T1000 (cell line): Measurements from ENCODE around the gene LRRK1.

Experiments
- DNase-seq: peaks from one replicate; lab custom pipeline; 2025; ENCODE audit warnings: mixed read lengths; lab: John Stamatoyannopoulos, UW

The LRRK1 gene

DNA sequence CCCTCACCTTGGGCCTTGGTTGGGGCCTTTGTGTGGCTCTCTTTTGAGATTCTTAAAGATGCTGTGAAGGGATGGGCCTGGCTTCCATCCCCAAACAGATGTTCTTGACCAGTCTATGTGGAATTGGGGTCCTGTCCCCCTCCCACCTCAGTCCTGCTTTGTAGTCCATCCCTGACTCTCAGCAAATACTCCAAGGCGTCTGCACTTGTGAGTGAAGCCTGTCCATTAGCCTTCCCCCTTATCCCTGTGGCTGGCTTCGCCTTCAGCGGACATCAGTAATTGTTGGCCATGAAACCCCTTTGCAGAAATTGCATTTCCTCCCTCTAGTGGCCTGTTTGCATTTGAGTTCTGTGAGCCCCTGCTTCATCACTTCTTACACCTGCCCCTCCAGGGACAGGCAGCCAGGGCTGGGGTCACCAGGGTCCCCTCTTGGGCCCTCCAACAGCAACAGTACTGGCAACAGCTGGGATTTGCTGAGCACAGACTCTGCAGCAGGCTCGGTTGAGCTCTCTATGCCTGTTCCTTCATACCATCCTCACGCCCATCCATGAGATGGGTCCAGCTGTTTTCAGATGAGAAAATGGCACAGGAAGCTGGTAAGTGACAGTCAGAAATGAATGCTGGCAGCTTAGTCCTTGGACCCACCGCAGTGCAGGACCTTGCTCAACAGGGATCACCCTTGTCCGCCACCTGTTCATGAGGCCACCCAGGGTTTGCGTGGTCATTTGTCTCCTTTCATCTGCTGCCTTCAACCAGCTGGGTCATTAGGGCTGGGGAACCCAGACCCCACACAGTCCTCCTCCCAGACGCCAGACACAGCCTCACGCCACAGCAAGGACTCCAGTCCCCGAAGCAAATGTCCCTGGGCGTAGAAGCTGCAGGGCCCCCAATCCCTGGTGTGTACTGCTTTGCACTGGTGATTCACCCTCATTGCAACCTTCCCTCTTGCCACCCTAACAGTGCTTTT lies 8.9 kb upstream of the LRRK1 start:
- no peak for DNase-seq

DNA sequence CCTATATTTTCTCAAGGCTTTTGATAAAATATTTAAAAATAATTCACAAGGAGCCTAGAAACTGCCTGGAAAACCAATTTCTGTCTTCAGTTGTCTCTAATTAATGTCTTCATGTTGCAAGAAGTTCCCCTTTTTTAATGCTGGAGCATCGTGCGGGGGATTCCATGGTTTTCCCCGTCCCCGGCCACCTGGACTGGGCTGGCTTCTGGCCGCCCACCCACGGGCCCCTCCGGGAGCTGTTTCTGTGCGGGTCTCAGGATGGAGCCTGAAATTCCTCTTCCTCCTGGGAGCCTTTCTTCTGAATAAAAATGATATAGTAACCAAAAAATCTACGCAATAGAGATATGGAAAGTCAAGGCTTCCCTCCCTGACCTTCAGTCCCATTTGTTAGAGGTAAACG lies 8.1 kb upstream of the LRRK1 start:
- DNase-seq: no peak

DNA sequence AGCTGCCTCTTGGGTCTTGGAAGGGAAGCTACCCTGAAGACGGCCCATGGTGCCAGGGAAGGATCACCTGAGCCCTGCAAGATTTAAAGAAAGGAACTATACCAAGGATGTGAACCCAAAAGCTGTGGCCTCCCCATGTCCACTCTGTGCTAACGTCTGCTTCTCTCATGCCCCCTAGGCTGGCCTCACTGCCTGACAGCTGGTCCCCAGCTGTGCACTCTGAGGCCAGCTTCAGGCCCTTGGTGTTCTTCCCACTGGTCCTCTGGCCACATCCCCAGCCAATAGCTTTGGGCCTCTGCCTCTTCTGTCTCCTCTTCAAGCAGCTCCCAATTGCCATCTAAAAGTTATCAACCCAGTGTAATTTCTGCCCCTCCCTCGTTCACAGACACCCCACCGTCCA lies 5.2 kb upstream of the LRRK1 start:
- no peak for DNase-seq

DNA sequence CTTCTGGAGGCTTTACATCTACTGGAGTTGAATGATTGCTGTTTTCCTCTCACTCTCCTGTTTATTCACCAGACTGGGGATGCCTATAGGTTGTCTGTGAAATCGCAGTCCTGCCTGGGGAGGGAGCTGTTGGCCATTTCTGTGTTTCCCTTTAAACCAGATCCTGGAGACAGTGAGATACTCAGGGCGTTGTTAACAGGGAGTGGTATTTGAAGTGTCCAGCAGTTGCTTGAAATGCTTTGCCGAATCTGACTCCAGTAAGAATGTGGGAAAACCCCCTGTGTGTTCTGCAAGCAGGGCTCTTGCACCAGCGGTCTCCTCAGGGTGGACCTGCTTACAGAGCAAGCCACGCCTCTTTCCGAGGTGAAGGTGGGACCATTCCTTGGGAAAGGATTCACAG lies 4.3 kb upstream of the LRRK1 start:
- no peak for DNase-seq

DNA sequence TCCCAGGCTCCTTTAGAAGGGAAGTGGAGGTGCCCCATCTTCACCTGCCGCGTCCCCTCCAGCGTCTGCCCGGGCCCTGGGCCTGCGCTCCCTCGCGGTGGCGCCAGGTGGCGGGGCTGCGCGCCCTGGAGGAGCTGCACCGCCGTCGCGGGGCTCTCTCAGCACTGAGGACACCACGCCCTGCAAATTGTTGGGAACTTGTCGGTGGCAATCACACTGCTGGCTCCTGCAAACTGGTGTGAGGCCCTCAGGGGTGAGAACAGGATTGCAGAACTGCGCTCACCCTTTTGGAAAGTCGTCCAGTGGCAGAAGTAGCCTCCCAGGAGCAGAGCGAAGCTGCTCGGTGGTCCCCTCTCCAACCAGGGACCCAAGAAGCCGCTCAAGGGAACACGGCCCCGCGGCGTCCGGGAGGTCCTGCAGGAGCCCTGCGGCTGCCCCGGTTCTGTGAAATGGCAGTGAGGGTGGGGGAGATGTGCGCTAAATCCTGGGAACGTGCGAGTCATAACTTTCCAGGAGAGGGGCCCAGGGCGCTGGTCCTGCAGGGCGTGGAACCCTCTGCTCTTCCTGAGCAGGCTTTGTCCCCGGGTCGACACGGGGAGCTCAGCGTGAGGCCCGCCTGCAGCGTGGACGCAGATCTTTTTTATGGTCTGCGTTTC lies 995 bp upstream of the LRRK1 start:
- DNase-seq: peak; percentile 75

DNA sequence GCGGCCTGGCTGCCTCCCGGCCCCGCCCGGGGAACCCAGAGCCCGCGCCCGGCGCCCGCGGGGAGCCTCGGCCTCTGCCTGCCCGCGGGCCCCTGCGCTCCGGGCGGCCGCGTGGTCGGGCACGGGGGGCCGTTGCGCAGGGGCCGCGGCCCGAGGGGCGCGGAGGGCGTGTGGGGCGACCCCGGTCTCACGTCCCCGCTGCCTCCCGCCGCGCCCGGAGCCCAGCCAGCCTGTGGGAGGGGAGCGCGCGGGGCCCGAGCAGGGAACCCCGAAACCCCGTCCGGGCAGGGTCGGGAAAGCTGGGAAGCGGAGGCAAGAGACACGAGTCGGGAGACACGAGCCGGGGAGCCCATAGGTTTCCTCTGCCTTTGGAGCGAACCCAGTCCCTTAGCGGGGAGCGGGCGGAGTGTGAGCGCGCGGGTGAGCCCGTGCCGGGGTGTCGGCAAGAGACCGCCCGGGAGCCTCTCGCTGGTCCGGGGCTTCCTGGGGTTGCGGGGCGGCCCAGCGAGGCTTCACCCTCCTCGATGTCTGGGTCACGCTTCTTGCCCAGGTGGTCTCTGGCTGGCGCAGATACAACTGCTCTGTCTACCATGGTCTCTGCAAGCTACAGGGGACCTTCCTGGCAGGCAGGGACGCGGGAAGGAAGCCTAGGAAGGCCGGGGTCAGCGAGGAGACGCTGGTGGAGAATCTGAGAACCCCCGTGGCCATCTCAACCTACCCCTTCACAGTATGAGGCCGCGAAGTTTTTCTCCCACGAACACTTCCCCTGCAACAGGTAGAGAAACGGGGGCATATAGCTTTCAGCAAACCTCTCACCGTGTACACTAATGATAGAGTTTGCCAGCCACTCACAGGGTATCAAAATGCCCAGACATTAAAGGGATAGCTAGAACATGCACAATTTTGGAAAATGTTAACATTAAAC lies 586 bp downstream of the LRRK1 start:
- no peak for DNase-seq

DNA sequence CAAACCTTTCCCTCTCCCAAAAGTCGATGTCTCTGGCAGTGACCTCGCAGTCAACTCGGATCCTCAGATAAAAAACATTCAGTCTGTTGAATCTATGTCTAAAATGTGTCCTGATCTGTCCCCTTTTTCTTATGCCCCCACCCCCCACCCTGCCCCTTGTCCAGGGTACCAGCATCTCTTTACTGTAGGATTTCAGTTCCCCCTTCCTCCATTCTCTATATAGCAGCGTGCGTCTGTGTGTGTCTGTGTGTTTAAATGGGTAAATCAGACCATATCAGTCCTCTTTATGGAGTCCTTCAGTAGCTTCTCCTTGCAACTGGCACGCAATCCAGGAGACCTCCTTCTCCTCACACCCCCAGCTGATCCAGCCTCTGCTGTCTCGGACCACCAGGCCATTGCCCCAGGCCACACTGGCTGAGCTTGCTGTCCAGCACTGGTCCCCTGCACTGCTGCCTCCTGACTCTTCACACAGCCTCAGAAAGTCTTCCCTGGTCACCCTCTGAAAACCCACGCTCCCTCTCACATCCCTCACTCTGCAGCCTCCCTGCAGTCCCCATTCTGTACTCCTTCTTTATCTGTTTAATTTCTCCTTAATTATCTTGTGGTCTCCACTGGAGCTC lies 1.5 kb downstream of the LRRK1 start:
- DNase-seq: no peak

DNA sequence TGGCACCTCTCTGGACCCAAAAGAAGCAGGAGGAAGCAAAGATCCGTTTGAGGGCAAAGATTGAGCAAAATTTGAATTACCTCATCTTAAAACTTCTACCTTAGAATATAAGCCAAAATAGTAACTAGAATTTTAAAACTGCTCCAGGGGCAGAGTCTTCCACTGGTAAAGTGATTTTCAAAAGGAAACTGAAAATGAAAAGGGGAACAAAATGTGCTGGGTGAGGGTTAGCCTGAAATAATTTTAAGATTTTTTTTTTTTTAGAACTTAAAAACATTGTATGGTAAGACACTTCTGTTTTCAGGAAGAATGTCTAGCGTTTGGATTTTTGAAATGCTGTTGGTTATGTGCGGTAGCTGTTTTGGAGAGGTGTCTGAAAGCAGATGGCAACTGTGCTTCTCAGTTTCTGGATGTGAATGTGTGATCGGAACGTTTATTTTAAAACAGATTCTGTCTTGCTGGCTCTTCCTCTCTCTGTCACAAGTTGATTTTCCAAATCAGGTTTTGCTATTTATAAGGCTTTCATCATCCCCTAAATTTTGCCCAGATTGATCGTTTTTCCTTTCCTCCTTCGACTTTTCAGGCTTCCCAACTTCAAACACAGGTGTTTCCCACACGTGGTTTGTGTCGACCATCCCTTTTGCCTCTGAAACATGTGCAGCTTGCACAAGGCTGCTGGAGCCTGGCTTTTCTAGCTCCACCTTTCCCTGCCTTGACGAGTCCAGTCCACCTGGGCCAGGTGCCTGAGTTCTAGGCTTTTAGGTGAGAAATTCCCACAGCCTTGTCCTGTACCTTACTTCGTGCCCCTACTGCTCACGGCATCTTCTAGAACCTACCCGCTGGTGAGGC lies 3.3 kb downstream of the LRRK1 start:
- no peak for DNase-seq

DNA sequence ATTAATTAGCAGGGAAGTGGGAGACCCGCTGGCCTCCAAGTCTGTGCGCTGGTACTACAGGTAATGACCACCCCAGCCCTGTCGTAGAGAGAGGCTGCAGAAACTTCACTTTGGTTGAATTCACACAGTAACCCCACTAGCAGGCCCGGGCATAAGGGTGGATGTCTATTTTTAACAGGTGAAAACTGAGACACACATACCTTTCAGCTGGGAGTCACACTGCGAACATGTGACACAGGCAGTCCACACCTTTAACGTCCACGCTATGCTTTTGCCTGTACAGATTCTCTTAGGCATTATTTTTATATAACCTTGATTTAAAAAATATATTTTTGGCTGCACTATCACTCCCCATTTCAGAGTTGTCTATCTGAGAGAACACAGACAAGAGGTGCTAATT lies 3.9 kb downstream of the LRRK1 start:
- DNase-seq: no peak

DNA sequence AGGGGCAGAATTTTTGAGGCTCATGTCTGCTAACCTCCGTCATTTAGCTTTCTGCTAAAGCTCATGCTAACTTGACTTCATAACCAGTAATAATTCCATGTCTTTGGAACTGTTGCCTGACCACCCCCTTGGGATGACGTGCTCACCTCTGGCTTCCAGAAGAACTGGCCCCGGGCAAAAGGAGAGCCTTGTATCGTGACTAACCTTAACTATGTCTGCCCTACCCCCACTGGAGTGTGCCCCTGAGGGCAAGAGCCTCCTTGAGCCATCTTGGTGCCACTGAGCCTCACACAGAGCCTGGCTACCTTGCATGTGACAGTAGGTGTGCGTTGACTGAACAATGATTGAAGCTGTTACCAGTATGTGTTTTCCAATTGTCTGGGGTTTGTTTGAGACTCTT lies 4.7 kb downstream of the LRRK1 start:
- peak; percentile 25 for DNase-seq

DNA sequence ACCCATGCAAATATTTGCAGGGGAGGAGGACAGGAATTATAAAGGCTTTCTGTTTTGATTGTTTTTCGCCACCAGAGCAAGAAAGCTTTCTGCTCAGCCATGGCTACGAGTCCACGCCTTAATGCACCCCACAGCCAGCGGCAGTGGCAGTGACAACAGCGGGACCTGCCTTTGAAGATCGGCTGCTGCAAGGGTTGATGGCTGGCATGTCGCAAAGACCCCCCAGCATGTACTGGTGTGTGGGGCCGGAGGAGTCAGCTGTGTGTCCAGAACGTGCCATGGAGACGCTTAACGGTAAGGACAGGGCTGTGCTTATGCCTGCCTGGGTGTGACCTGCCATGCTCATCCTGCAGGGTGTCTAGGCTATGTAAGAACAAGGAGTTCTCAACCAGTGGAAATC lies 5.3 kb downstream of the LRRK1 start:
- no peak for DNase-seq

DNA sequence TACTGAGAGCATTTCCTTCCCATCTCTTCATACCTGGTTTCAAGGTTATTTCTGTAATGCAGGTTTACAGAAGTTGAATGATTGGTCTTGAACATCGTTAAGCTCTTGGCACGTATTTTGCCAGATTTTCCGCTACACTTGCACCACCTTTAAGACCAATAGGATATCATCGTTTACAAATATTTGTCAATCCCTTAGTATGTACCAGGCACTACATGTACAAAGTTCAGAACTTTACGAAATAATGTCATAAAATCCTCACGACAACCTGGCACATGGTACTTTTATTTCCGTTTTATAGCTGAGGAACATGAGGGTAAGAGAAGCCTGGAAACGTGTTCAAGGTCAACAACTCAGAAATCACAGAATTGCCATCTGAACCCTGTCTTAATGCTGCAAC lies 6.3 kb downstream of the LRRK1 start:
- DNase-seq: no peak

DNA sequence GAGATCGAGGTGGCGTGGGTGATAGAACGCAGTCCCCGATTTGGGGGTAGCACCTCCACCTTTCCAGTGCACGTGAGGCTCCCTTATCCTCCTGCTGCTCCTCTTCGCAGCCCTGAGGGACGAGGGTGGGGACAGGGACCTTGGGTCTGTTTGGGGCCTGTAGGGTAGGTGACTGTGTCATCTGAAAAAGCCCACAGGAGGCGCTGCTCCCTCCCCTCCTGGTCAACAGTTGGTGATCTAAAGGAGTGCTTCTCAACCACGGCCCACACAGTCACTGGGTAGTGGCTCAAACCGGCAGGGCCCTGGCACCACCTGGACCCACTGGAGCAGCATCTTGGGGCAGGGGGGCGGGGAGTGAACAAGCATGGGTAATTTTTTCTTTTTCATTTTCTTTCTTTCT lies 7.1 kb downstream of the LRRK1 start:
- DNase-seq: no peak

DNA sequence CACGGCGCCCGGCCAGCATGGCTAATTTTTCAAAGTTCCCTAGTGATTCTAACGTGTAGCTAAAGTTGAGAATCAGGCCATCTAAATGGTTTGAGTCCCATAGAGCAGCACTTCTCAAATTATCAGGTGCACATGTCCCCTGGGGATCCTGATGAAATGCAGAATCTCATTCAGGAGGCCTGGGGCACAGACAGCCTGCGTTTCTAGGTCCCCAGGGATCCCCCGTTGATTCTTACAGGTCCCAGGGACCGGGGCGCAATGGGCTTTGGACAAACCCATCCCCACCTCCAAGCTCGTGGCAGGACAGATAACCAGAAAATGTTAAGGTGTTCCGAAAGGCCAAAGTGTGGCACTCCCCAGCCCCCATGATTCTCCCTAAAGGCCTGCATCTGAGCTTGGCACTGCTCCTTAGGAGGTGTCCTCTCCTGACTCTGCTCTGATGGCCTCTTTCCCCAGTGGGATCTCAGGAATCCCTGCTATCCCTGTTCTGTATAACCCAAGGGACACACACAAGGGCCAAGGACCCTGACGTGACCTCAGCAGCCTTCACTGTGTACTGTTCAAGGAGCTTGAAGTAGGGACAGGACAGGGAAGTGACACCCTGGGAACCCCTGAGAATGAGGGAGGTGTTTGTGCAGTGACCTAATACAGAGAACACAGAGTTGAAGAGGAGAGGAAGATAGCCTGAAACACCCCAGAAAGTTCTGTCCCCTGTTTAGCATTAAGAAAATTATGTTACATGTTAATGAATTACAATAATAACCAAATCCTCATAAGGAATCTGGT lies 8.0 kb downstream of the LRRK1 start:
- no peak for DNase-seq

DNA sequence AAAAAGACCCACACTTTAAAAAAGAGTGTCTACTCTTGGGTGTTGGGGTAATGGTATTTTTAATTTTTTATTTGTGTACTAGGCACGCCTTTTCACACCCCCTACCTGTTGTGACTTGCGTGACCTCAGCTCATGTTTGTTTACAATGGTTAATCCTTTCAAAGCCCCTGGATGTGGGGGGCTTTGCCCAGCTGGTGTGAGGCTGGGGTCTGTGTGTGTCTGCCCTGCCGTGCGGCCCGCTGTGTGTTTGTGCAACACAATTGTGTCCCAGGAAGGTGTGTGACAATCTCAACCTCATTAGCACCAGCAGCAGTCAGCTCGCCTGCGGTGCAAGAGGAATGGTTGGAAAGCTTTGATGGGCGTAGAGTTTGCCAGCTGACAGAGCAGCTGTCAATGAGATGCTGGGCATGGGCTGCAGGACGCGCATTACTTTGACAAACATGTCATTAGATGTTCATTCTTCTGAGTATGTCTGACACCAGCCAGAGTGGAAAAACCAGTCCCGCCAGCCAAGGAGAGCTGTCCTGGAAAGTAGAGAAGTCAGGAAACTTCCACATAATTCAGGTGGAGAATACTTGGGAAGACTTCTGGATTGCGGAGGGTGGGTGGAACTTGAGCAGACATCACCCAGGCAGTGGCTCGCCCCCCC lies 9.6 kb downstream of the LRRK1 start:
- no peak for DNase-seq

DNA sequence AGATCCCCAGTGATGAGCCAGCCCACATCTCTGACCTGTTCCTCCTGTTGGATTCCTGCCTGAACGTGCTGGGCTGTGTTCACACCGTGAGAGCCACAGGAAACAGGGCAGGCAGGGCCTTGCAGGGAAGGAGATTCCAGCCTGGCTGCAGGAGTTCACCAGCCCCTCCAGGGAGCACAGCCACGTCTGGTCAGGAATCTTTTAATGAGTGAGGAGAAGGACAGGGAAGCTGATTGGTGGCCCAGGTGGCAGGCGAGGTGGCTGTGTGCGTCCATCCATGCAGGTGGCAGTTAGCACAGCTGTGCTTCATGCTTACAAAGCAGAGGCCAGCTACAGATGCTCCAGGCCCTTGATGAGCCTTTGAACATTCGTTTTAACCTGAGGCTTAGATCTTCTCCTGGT lies 10.5 kb downstream of the LRRK1 start:
- DNase-seq: no peak

DNA sequence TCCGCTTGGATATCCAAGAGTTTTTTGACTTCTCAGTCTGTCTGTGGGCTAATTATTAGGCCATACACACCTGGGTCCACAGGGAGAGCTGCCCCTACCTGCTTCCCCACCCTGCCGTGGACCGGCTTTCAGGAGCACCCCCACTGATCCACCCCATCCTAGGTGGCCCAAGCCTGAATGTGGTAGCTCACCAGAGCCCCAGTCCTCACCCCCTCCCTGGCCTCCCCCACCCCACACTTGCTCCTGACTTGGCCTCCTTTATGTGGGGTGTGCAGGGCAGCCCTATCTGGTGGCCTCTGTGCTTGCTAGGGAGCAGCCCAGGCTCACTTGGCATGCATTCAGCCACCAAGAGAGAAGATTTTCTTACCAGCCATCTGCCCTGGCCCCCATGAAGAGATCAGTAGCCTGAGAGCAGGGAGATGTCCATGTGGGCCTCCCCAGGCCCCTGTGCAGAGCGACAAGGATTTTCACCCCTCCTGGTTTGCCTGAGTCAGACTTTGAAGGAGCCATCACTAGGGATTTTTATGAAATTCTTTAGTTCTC lies 11.2 kb downstream of the LRRK1 start:
- no peak for DNase-seq

DNA sequence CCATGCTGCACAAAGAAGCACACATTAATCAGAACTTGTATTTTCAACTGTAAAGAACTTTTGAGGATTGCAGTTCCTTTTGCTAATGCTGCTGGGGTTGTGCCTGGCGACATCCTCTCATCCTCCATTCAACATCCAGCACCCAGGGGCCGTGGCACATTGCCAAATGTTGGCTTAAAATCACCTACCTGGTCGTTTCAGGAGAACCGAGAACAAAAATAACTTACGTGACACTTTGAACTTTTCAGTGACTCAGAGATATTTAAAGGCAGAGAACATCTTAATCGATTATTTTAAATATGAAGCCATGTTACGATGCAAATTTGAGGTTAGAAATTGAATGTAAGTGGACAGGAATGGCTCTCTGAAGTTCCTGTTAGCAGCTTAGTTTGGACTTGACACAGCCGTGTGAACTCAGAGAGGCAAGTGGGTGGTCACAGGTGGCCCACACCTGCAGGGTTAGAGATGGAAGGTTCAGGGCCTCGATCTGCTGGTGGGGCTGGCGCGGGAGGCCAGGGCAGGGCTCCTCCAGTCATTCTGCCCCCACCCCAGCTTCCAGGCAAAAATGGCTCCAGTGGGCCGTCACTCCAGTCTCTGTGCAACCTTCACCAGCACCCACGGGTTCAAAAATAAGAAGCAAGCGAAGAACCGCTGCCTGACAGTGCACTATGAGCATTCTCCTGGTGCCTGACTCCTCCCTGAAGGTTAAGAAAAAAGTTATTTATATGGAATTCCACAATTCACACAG lies 12.2 kb downstream of the LRRK1 start:
- DNase-seq: no peak
